GM12873 (cell line): ENCODE data around the gene MYBPH.

Experiments
- TF ChIP-seq, protein P1 (sequence below): IDR thresholded peaks from 2 replicates; pipeline ENCODE4 v1.5.1; 2012; ENCODE audit warnings: low read depth, mild to moderate bottlenecking, moderate library complexity, low read length, control low read depth; ENCODE audit not compliant: insufficient read depth; ENCODE audit errors: missing control alignments

MYBPH gene

DNA sequence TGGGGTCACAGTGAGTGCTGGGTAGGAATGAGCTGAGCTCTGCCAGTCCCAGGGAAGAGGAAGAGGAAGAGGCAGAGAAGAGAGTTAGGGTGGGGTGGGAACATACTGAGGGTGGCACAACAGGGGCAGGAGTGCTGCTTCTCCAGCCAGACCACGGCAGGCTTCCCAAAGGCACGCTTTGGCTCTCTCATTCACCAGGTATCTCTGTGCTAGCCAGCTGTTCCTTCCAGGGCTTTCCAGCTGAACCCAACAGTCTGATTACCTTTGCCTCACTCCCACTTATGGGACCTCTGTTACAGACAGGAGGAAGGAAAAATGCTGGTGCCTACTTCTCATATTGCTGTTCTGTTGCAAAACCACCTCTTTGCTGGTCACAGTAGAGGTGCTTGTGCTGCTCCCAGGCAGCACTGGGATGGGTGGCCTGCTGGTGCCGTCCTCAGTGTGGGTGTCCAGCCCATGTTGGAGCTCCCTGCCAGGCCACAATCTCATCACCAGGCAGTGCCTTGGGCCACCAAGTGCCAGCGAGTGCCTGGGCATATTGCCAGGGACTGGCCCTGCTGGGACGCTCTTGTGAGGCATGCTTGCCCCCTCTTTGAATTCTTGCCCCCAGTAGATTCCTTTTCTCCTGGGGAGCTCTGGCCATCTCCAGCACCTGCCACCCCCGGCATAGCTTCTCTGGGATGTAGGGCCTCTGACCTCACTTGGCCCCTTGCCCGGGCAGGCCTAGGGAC lies 46.0 kb downstream of the MYBPH start:
- TF ChIP-seq, protein P1, sequence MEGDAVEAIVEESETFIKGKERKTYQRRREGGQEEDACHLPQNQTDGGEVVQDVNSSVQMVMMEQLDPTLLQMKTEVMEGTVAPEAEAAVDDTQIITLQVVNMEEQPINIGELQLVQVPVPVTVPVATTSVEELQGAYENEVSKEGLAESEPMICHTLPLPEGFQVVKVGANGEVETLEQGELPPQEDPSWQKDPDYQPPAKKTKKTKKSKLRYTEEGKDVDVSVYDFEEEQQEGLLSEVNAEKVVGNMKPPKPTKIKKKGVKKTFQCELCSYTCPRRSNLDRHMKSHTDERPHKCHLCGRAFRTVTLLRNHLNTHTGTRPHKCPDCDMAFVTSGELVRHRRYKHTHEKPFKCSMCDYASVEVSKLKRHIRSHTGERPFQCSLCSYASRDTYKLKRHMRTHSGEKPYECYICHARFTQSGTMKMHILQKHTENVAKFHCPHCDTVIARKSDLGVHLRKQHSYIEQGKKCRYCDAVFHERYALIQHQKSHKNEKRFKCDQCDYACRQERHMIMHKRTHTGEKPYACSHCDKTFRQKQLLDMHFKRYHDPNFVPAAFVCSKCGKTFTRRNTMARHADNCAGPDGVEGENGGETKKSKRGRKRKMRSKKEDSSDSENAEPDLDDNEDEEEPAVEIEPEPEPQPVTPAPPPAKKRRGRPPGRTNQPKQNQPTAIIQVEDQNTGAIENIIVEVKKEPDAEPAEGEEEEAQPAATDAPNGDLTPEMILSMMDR, result no peak

DNA sequence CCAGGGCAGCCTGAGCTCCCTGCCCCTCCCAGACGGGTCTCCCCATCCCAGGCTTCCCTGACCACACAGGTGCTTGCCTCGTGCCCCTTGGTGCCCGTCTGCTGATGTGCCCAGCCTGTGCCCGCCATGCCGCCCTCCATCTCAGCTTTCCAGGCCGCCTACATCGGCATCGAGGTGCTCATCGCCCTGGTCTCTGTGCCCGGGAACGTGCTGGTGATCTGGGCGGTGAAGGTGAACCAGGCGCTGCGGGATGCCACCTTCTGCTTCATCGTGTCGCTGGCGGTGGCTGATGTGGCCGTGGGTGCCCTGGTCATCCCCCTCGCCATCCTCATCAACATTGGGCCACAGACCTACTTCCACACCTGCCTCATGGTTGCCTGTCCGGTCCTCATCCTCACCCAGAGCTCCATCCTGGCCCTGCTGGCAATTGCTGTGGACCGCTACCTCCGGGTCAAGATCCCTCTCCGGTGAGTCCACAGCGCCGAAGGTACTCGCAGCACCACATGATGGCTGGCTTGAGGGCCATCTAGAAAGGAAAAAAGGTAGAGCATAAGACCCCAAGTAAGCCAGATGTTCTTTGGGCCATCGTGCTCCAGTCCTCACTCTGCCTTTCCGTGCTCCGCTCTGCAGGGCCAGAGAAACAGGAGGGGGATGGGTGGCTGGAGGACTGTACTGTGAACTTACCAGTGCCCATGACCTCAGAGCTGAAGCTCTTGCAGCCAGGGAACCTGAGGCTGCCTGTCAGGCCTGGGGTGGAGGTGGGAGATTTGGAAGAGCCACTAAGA lies 46.7 kb downstream of the MYBPH start:
- TF ChIP-seq, protein P1, result no peak

- TF ChIP-seq, protein P1, result no peak
These were observed 47.3 kb downstream of the MYBPH start for GRCh38 chr1:203128431-203128715.

DNA sequence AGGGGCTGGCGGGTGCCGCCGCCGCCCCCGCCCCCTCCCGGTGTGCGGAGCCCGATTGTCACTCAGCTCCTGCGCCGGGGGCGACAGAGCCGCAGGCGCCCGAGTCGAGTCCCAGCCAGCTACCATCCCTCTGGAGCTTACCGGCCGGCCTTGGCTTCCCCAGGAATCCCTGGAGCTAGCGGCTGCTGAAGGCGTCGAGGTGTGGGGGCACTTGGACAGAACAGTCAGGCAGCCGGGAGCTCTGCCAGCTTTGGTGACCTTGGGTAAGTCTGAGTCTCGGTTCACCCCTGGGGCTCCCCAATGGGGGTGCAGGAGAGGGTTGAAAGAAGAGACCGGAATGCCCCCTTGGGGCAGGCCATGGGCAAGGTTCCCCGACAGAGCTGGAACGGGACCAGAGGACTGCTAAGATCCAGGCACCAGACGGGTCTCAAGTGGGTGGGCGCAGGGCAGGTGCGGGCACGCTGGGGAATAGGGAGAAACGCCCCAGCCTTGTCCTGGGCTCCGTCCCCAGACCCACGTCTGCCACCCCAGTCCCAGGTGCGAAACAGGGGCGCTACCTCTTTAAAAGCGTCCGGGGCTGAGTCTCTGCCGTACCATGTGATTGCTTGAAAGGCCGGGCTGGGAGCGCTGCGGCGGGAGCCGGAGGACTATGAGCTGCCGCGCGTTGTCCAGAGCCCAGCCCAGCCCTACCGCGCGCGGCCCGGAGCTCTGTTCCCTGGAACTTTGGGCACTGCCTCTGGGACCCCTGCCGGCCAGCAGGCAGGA lies 47.8 kb downstream of the MYBPH start, which contains the start of gene ADORA1:
ADORA1 (plus strand) TSS at position 61 of the 765 bp plus-strand sequence. CDS start 1,116 bp downstream, outside the sequence.
- TF ChIP-seq, protein P1, result no peak

GRCh38 chr1:203126866-203127665 lies 48.6 kb downstream of the MYBPH start:
- TF ChIP-seq, protein P1, result no peak

- TF ChIP-seq, protein P1, result peak; percentile 31
These were observed 49.3 kb downstream of the MYBPH start for GRCh38 chr1:203126151-203126865.
